ENCODE results near the gene N4BP2L1.

N4BP2L1 gene

DNA sequence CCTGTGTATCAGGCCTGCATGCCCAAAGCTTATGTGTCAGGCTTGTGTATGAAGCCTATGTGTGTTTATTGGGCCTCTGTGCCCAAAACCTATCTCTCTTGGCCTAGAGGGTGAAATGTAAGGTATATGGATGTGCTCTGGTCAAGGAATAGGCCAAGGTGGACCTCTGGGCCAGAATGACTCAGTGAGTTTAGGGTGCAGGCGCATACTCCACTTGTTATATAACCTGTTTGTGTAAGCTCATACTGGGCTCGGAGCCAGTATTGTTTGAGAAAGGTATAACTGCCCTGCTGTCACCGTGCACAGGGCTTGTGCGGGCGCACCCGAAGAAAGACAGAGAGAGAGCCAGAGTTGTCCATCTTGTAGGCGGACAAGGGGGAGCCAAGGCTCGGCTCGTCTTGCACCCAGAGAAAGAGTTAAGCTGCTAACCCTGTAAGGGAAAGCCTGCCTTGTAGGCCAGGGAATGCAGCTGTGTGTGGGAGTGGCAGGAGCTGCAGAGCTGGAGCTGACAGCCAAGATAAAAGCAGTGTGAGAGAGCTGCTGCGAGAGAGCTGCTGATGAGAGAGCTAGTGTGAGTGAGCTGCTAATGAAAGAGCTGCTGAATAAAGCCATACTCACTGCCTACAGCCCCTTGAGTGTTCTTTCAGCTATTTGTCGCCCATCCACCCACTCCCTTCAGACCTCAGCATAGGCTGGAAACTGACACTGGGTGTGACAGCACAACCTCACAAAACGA, 43.4 kb upstream of the N4BP2L1 start:
- peak overlapping the region; percentile 2 for H3K27ac ChIP-seq
- TF ChIP-seq, protein P1, sequence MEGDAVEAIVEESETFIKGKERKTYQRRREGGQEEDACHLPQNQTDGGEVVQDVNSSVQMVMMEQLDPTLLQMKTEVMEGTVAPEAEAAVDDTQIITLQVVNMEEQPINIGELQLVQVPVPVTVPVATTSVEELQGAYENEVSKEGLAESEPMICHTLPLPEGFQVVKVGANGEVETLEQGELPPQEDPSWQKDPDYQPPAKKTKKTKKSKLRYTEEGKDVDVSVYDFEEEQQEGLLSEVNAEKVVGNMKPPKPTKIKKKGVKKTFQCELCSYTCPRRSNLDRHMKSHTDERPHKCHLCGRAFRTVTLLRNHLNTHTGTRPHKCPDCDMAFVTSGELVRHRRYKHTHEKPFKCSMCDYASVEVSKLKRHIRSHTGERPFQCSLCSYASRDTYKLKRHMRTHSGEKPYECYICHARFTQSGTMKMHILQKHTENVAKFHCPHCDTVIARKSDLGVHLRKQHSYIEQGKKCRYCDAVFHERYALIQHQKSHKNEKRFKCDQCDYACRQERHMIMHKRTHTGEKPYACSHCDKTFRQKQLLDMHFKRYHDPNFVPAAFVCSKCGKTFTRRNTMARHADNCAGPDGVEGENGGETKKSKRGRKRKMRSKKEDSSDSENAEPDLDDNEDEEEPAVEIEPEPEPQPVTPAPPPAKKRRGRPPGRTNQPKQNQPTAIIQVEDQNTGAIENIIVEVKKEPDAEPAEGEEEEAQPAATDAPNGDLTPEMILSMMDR (conservative IDR thresholded peaks at IDR 0.05): no peak
- no peak for TF ChIP-seq ZFX (IDR thresholded peaks at IDR 0.05)

DNA sequence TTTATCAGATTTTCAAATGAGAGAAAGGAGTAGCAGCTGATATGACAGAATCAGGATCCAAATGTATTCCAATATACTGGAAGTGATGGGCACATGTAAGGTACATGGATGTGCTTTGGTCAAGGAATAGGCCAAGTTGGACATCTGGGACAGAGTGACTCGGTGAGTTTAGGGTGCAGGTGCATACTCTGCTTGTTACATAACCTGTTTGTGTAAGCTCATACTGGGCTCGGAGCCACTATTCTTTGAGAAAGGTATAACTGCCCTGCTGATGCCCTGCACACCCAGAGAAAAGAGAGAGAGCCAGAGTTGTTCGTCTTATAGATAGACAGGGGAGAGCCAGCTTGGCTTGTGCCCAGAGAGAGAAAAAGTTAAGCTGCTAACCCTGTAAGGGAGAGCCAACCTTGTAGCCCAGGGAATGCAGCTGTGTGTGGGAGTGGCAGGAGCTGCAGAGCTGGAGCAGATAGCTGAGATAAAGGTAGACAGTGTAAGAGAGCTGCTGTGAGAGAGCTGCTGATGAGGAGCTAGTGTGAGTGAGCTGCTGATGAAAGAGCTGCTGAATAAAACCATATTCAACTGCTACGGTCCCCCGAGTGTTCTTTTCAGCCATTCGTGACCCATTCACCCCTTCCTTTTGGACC, 40.7 kb upstream of the N4BP2L1 start:
- peak overlapping the region; percentile 4; the same call in 1 of the 2 replicates for H3K27ac ChIP-seq
- TF ChIP-seq, protein P1 (conservative IDR thresholded peaks at IDR 0.05): no peak
- no peak for TF ChIP-seq ZFX (IDR thresholded peaks at IDR 0.05)

DNA sequence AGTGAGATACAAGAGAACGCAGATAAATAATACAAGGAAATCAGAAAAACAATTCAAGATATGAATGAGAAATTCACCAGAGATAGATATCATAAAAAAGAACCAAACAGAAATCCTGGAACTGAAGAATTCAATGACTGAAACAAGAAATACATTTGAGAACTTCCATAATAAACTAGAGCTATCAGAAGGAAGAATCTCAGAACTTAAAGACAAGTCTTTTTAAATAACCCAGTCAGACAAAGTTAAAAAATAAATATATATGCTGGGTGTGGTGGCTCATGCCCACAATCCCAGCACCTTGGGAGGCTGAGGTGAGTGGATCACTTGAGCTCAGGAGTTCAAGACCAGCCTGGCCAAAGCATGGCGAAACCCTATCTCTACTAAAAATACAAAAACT, 28.7 kb upstream of the N4BP2L1 start:
- TF ChIP-seq, protein P1 (conservative IDR thresholded peaks at IDR 0.05): no peak
- TF ChIP-seq ZFX (IDR thresholded peaks at IDR 0.05): no peak
- no peak overlapping the region for H3K27ac ChIP-seq

DNA sequence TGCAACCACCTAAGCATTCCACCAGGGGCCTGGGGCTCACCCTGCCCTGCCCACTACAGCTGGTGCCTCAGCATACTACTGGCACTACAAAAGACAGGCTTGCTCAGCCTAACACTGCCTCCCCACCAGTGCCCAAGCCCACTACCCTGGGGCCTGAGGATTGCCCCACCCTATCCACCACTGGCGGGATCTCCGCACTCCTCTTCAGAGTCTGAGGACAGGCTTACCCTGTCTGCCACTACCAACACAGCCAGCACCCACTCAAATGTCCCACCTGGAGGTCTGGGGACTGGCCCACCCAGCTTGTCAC, 27.6 kb upstream of the N4BP2L1 start:
- H3K27ac ChIP-seq: no peak overlapping the region
- no peak for TF ChIP-seq ZFX (IDR thresholded peaks at IDR 0.05)
- TF ChIP-seq, protein P1 (conservative IDR thresholded peaks at IDR 0.05): no peak

DNA sequence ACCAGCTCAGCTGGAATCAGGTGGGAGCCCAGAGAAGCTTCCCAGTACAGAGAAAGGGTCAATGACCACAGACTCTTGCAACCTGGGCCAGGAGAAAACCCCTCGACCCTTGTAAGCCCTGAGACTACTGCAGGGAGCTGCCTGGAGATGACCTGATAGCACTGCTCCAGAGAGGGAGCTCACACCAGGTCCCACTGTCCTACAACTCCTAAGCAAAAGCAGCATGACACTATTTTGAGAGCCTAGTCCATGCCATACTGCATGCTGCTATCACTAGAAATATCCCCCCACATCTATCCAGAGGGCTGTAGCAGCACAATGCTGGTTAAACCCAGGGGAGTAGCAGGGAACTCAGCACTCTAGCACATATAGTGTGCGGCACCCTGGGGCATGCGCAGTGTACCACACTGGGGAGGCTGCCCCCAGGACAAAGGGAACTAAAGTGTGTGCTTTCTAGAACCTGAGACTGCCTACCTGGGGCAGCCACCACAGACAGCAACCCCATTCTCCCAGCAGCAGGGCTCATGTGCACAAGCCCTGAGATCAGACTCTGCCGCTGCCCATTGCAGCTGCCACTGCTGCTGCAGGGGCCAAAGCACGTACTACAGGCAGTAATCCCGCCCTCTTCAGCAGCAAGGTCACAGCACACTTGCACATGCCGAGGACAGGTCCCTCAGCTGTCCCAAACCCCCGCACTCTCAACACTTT, 27.1 kb upstream of the N4BP2L1 start:
- TF ChIP-seq ZFX (IDR thresholded peaks at IDR 0.05): no peak
- TF ChIP-seq, protein P1 (conservative IDR thresholded peaks at IDR 0.05): no peak
- H3K27ac ChIP-seq: no peak overlapping the region

DNA sequence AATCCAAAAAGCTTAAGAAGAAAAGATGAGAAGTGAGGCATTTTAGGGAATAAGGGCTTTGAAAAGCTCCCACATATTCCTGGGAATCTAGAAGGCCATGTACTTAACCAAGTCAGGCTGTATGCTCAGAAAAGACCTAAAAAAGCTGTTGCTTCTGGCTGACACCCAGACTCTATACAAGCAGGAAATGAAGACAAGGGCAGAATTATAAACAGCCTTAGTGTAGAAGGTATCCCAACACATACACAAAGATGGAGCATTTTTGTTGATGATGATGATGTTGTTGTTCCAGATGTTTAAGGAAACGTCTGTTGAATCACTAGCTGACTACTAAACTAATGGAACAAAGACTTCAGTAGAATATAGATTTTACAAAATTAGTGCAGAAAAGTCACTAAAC, 26.1 kb upstream of the N4BP2L1 start:
- H3K27ac ChIP-seq: no peak overlapping the region
- no peak for TF ChIP-seq ZFX (IDR thresholded peaks at IDR 0.05)
- TF ChIP-seq, protein P1 (conservative IDR thresholded peaks at IDR 0.05): no peak

DNA sequence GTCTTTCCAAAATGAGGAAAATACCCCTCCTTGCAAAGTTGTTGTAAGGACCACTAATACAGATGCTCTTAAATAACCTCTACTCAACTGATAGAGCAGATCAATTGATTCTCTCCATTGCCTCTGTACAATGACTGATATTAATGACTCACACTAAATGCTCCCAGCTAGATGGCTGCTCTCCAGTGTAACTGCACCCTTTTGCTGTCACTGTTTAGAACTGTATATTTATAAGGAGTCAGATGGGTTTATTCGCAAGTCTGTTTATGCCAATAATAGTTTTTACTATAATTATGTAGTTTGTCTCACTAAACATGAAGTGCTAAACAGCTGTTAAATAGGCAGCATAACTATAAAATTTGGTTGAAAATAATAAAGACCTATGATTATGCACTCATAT, 21.0 kb upstream of the N4BP2L1 start:
- no peak overlapping the region for H3K27ac ChIP-seq
- TF ChIP-seq ZFX (IDR thresholded peaks at IDR 0.05): no peak
- TF ChIP-seq, protein P1 (conservative IDR thresholded peaks at IDR 0.05): no peak
